NB4 (cell line): ENCODE measurements around the gene PCSK1.

Source experiments
- MYC ChIP-seq: IDR thresholded peaks from 2 replicates; pipeline ENCODE4 v1.6.1; 2011; ENCODE audit warnings: low read depth, low read length
- POLR2A ChIP-seq: IDR thresholded peaks from 2 replicates; pipeline ENCODE4 v1.6.1; 2011; ENCODE audit warnings: mild to moderate bottlenecking; ENCODE audit not compliant: insufficient read length; ENCODE audit errors: extremely low read depth
- TF ChIP-seq, protein P1 (sequence below): IDR thresholded peaks from one replicate; pipeline ENCODE4 v1.5.1; 2012; ENCODE audit warnings: low read depth, low read length

DNA sequence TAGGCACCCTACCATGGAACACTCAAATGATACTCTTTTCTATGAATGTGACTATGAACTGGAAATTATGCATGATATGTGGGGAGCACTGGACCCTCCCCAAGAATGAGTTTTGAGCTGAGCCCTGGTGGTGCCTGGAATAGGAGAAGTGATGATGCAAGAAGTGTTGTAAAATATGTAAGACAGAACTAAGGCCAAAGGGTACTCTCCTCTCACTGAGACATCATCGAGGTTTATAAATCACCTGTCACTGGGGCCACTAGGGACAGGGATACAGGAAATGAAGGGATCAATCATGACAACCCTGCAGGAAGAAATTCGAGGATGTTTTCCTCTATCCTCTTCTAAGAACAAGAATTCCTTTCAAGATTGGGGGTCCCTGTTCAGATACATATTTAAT lies 45.4 kb downstream of the PCSK1 start:
- TF ChIP-seq POLR2A (no peak), MYC (no peak)
- TF ChIP-seq, protein P1, sequence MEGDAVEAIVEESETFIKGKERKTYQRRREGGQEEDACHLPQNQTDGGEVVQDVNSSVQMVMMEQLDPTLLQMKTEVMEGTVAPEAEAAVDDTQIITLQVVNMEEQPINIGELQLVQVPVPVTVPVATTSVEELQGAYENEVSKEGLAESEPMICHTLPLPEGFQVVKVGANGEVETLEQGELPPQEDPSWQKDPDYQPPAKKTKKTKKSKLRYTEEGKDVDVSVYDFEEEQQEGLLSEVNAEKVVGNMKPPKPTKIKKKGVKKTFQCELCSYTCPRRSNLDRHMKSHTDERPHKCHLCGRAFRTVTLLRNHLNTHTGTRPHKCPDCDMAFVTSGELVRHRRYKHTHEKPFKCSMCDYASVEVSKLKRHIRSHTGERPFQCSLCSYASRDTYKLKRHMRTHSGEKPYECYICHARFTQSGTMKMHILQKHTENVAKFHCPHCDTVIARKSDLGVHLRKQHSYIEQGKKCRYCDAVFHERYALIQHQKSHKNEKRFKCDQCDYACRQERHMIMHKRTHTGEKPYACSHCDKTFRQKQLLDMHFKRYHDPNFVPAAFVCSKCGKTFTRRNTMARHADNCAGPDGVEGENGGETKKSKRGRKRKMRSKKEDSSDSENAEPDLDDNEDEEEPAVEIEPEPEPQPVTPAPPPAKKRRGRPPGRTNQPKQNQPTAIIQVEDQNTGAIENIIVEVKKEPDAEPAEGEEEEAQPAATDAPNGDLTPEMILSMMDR, result no peak
